Activated CD4-positive, CD25-positive, alpha-beta regulatory T cell treated with anti-CD3 and anti-CD28 coated beads, Interleukin-2, amount 50 U/mL, for 72 hours (primary cell): ENCODE data around the gene DMAC2L.
"Not testable (repeated sequence)": the region's sequence is repeated elsewhere in the genome, so short reads cannot be mapped to it uniquely, and the experiment has no call there.

Experiments
- DNase-seq: peaks from one replicate; pipeline ENCODE4 v3.0.0; 2021

DMAC2L gene

GRCh38 chr14:50357753-50358395 is 45.8 kb downstream of the DMAC2L start:
- no peak for DNase-seq

DNA sequence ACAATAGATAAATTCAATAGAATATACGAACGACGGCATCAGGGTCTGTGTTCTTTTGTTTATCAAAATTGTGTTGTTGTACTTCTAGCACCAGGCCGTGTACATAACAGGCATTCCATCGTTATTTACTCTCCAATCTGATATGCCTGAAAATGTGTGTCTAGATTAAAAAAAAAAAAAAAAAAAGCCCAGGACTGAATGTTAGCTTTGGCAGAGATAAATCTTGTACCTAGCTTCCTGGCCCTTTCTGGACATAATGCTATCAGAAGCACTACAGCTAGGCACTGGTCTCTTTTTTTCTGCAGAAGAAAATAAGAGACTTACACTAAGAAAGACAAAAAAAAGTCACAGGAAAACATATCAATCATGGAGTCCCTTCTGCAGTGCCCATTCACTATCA is 47.5 kb downstream of the DMAC2L start:
- no peak for DNase-seq

DNA sequence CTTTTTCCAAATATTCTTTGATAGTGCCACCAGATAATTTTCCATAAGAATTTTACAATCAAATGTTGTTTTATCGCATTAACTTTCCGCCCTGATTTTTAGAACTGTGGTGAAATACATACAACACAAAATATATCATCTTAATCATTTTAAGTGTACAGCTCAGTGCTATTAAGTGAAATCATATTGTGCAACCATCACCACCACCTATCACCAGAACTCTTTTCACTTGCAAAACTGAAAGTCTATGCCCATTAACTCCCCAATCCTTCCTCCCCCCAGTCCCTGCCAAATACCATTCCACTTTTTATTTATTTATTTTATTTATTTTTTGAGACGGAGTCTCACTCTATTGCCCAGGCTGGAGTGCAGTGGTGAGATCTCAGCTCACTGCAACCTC is 48.0 kb downstream of the DMAC2L start:
- DNase-seq, result no peak

DNA sequence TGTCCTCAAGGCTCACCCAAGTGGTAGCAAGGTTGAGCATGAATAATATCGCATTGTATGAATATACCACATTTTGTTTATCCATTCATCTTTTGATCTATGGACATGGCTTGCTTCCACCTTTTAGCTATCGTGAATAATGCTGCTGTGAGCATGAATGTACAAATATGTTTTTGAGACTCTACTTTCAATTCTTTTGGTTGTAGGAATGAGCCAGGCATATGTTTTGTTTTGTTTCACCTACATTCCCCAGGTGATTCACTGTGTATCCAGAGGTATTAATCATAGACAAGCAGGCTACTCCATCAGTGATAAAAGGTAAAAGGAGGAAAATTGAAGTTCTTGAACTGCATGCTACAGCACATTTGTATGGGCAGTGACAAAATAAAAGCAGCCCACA is 48.7 kb downstream of the DMAC2L start:
- DNase-seq, result no peak

GRCh38 chr14:50361473-50362403 is 49.6 kb downstream of the DMAC2L start:
- DNase-seq, result not testable (repeated sequence)

GRCh38 chr14:50362764-50363713 is 50.9 kb downstream of the DMAC2L start:
- peak; percentile 46 for DNase-seq

GRCh38 chr14:50363714-50364111 is 51.6 kb downstream of the DMAC2L start:
- no peak for DNase-seq

- DNase-seq, result no peak
Observed at GRCh38 chr14:50364792-50365191, 52.7 kb downstream of the DMAC2L start.

DNA sequence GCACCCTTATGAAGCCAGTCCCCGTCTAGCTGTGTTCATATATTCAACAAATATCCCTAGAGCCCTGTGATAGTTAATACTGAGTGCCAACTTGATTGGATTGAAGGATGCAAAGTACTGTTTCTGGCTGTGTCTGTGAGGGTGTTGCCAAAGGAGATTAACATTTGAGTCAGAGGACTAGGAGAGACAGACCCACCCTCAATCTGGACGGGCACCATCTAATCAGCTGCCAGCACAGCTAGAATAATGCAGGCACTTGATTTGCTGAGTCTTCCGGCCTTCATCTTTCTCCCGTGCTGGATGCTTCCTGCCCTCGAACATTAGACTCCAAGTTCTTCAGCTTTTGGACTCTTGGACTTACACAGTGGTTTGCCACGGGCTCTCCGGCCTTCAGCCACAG is 53.4 kb downstream of the DMAC2L start:
- not testable (repeated sequence) for DNase-seq

DNA sequence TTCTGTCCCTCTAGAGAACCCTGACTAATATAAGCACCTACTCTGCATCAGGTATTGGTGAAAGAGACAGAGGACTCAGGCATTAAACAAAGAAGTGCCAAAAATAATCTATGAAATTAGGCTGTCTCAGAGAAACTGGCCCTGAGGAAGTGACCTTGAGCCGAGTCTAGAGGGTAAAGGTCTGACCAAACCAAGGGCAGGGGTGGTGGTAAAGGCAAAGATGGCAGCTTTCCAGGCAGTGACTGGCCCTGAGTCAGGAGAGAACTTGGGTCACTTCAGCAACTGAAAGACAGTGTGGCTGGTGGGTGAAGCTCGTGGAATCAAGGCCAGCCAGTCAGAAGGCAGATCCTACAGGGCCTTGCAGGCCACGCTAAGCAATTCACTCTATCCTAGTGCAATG is 54.0 kb downstream of the DMAC2L start:
- DNase-seq, result no peak

- no peak for DNase-seq
Observed at GRCh38 chr14:50366589-50366988, 54.5 kb downstream of the DMAC2L start.

GRCh38 chr14:50371546-50371945 is 59.4 kb downstream of the DMAC2L start:
- no peak for DNase-seq

- no peak for DNase-seq
Observed at GRCh38 chr14:50373959-50374358, 61.8 kb downstream of the DMAC2L start.

DNA sequence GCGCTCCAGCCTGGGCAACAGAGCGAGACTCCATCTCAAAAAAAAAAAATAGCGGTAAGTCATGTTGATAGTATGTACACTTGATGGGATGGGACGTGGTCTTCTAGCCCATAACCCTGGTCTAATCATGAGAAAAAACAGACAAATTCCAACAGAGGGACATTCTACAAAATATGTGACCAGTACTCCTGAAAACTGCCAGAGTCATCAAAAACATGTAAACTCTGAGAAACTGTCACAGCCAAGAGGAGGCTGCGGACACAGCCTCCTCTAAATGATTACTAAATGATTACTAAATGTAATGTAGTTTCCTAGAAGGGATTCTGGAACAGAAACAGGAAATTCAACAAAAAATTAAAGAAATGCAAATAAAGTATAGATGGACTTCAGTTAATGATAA is 63.6 kb downstream of the DMAC2L start:
- DNase-seq, result no peak
